DMS 273 treated with DMSO at 0.1 percent for 48 hours (cell line): ENCODE measurements around the gene CFAP58.

ENCODE experiments used
- DNase-seq: peaks from one replicate; lab custom pipeline; 2025; lab: John Stamatoyannopoulos, UW

CFAP58 gene

DNA sequence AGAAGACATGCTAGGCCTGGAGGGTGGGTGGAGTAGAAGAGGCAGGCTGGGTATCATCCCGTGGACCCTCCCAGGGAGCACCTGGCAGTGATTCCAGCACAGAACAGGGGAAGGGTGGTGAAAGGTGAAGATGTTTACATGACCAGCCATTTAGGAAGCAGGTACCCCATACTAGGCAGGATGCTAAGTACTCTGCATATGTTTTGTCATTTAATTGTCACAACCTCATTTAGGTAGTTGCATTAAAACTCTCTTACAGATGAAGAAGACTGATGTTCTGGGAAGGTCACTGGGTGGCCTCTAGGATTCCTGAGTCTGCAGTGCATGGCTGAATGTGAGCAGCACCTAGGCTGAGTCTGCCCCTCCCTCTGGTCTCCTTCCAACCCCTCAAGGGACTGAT is 30.5 kb upstream of the CFAP58 start:
- DNase-seq, result no peak

GRCh38 chr10:104323760-104324201 is 29.9 kb upstream of the CFAP58 start:
- DNase-seq, result no peak

GRCh38 chr10:104324221-104324686 is 29.4 kb upstream of the CFAP58 start:
- DNase-seq, result no peak

GRCh38 chr10:104324931-104325330 is 28.7 kb upstream of the CFAP58 start:
- DNase-seq, result no peak

- no peak for DNase-seq
These were observed 27.9 kb upstream of the CFAP58 start for GRCh38 chr10:104325436-104326435.

- DNase-seq, result no peak
These were observed 26.5 kb upstream of the CFAP58 start for GRCh38 chr10:104326991-104327610.

GRCh38 chr10:104327745-104328645 is 25.6 kb upstream of the CFAP58 start:
- no peak for DNase-seq

GRCh38 chr10:104328646-104328895 is 25.1 kb upstream of the CFAP58 start:
- no peak for DNase-seq

GRCh38 chr10:104328896-104329710 is 24.5 kb upstream of the CFAP58 start:
- no peak for DNase-seq

DNA sequence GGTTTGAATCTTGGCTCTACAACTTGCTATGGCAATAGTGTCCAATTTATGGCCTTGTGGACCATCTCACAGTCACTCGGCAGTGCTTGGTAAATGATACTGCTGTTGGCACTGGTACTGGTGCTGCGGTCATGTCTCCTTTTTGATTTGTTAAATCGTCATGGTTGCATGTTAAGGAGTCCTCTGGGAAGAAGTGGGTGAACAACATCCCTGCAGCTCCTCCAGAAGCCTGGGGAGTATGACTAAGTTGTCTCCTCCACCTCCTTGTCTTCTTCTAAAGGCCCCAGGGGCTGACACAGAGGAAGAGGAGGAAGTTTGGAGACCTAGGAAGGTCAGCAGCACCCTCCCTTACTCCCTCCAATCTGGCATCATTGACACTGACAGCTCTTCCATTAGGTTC is 23.9 kb upstream of the CFAP58 start:
- DNase-seq, result no peak

DNA sequence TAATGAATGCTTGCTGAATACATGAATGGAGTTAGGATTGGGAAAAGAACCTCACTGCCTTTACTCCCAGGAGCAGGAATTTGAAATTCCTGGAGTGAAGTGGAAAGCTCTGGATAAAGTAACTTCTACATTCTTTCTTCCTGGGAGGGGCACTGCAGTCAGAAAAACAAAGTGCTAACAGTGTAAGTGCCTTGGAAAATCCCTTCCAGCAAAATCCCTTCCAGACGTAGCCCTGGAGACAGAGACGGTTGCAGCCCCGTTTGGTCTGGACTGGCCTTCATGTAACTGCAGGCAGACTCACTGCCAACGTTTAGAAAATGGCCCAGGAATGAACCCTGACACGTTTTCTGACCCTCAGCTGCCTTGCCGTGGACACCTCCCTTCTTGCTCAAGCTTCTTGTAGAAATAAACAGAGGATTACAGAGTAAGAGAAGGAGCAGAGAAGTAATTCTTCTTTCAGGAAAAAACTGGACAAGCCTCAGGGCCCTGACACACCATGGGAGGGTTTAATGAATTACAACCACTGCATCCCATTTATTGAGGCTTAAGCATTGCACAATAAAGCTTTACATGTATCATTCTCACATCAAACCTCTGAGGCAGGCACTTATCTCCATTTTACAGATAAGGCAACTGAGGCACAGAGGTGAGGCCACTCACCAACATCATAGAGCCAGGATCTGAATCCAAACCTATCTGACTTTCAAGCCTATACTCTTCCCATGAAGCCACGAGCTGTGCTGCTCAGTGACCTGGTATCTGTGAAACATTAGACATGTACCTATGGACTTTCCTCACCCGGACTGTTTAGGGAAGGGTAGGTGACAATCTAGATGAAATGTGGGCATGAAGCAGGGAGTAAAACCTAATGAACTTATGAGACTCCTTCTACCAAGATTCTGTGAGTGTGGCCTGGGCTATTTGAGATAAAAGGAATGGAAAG is 23.2 kb upstream of the CFAP58 start:
- no peak for DNase-seq

DNA sequence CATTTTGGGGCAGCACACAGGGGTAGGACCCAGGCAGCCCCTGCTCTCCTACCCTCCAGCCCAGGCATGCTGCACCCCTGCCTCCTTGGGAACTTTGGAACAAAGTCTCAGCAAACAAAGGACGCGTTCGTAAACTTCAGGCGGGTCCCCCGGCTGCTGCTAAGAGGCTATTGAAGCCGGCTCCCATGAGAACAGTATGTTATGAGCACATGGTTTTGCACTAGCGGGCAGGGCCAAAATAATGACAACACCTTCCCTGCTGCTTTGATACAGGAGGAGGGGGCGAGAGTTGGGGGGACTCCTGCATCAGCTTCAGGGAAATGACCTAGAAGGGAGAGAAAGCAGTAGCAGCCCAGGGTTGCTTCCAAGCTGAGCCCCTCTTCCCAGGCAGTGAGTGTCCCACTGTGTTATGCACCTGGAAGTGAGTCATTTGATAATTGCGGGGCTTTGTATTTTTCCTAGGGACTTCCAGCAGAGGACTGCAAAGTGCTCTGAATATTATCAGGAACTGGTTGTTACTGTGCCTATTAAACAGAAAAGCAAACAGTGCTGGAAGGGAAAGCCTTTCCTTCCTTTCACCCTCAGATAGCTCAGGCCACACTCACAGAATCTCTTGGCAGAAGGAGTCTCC is 22.3 kb upstream of the CFAP58 start:
- DNase-seq, result no peak

- no peak for DNase-seq
These were observed 21.2 kb upstream of the CFAP58 start for GRCh38 chr10:104332243-104333031.

DNA sequence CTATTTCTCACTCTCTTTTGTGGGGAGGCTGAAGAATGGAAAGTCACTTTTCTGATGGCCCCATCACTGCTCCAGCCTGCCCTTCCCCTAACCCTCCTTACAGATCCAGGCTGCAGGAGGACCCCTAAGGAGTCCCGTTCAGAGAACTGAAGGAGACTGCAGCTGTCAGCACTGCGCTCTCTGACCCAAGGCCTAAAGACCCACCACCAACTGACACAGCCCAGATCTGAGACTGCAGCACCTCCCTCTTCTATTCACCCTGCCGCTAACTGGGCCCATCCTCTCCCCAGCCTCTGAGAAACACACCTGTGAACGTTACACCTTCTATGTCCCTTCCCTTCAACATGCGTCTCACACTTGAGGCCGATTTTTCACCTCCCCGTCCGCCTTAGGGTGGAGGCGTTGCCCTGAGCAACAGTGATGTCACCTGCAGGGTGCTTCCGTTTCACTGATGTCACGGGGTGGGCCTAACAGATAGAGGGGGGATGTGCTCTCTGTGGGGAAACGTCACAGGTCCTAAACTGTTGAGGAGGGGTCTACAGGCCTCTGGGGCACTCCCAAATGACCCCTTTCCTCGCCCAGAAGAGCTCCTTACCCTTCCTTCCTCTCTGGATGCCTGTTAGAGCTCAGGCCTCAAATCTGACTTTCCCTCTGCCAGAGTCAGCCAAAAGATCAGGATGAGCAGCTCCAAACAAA is 20.5 kb upstream of the CFAP58 start:
- DNase-seq, result no peak

DNA sequence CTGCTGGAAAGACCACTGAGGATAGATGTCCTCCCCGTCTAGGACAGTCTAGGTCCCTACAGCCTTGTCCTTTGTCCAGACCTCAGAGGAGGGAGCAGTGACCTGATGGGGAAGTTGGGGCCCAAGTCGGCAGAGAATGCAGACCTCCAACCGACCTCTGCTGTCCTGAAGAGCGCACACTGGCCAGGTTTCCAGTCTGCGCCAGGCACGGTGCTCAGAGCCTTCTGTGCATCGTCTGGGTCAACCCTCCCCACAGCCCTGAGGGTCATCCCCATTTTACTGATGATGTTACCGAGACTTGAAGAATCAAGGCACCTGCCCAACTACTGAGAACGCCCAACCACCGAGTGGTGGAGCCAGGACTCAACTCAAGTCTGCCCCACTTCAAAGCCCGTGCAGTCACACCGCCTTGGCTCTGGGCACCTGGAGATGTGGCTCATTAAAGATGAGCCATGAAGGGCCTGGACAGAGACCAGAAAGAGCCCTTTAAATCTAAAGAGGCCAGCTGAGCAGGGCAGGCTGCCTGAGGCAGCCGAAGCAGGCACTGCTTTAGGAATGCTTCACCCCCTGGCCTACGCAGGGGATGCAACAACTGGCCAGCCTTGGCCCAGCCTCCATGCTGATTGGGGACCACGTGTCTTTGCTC is 19.8 kb upstream of the CFAP58 start:
- DNase-seq, result no peak

- DNase-seq, result no peak
These were observed 19.1 kb upstream of the CFAP58 start for GRCh38 chr10:104334561-104334960.

DNA sequence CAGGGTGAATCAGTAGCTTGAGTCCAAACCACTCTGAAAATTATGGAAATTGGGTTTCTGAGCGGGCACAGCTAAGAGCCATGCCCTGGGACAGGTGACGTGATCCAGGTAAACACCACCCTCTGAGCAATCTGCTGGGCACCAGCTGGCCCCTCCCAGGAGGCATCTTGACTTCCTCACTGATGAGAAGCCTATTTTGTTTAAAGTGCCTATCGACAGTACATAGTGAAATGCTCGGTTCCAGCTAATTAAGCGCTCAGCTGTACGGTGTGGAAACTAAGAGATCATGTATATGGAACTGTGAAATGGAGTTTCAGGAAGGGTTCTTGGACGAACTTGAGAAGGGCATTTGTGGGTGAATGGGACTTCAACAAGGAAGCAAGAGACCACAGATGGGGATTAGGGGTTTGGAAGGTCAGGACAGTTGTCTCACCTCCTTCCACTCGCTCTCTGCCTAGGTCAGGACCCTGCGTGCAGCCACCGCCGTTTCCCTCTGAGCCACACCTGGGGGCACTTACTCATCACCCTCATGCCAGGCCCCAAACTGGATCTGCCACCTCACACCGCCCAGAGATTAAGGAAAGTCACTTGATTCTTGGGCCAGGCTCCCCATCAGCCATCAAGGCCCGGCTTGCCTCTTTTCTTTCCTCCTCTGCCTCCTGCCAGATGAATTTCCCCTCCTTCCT is 18.5 kb upstream of the CFAP58 start:
- no peak for DNase-seq
